Natural killer cell (primary cell): ENCODE results near the gene PIGS. TPM values are rescaled to one million over a fixed set of nuclear protein-coding genes. Genes with fewer than 3 reads are reported as not detected.

ENCODE experiments used
- ATAC-seq, 3 donors: fragments of 150-1000 bp in 2 of 3; fragments of 200-7000 bp in 1 of 3; cut with Tn5 transposase; 1 replicate in 1 of 3; 2 replicates in 2 of 3; pipeline ENCODE4 v1.10.0; 2021; ENCODE audit warnings: mild to moderate bottlenecking in 2 of 3, moderate library complexity in 2 of 3
- DNase-seq, 2 donors: peaks; one replicate each; pipeline versions ENCODE4 v3.0.0 to v3.0.0-alpha.2; 2013 to 2021; ENCODE audit warnings: mixed read lengths in 1 of 2
- H3K27ac ChIP-seq: one replicate; pipeline ENCODE4 v1.5.1; 2013; ENCODE audit warnings: mild to moderate bottlenecking, low read length
- H3K27me3 ChIP-seq: one replicate; pipeline ENCODE4 v1.6.1; 2013; ENCODE audit warnings: low read length; ENCODE audit not compliant: control insufficient read depth, insufficient read depth
- H3K36me3 ChIP-seq: one replicate; pipeline ENCODE4 v1.6.1; 2013; ENCODE audit warnings: low read length; ENCODE audit not compliant: control insufficient read depth, insufficient read depth
- H3K4me1 ChIP-seq: one replicate; pipeline ENCODE4 v1.6.1; 2013; ENCODE audit warnings: low read length; ENCODE audit not compliant: control insufficient read depth, insufficient read depth
- H3K4me3 ChIP-seq: one replicate; pipeline ENCODE4 v1.5.1; 2013; ENCODE audit warnings: low read length
- H3K9me3 ChIP-seq: one replicate; pipeline ENCODE4 v1.6.1; 2013; ENCODE audit warnings: low read length; ENCODE audit not compliant: control insufficient read depth, insufficient read depth
- H3K27ac Mint-ChIP-seq, 2 donors: one replicate each; pipeline ENCODE4 v1.8.0; 2022; ENCODE audit warnings: mild to moderate bottlenecking in 2 of 2, mixed read lengths in 2 of 2, moderate library complexity in 1 of 2
- H3K27me3 Mint-ChIP-seq, 2 donors: one replicate each; pipeline ENCODE4 v1.8.0; 2022; ENCODE audit warnings: low read depth in 2 of 2, mixed read lengths in 2 of 2
- H3K36me3 Mint-ChIP-seq: one replicate; pipeline ENCODE4 v1.8.0; 2022; ENCODE audit warnings: mixed read lengths
- H3K4me1 Mint-ChIP-seq, 2 donors: one replicate each; pipeline ENCODE4 v1.8.0; 2022; ENCODE audit warnings: mixed read lengths in 2 of 2
- H3K4me3 Mint-ChIP-seq: one replicate; pipeline ENCODE4 v1.8.0; 2022; ENCODE audit warnings: mild to moderate bottlenecking, moderate library complexity, mixed read lengths
- H3K9me3 Mint-ChIP-seq, 2 donors: one replicate each; pipeline ENCODE4 v1.8.0; 2022; ENCODE audit warnings: mixed read lengths in 2 of 2
- WGBS: methylation state at CpG from one replicate; pipeline ENCODE4 v1.1.7; 2013; ENCODE audit warnings: missing lambda C conversion rate; ENCODE audit not compliant: insufficient coverage; 5-methylcytosine and 5-hydroxymethylcytosine counted together
- intact Hi-C: fragments of 100-400 bp; cut with micrococcal nuclease; formaldehyde crosslinking; loops from one replicate; pipeline ENCODE4 v1.14.2; 2022
- total RNA-seq, 4 donors: library from RNA; stranded (reverse); fragments of 120-200 nt in 1 of 4; gene quantifications; one replicate each; pipeline versions ENCODE4 v1.2.3 to v1.2.4, GENCODE V29; 2013 to 2022
- TF ChIP-seq, protein P1 (sequence below): fragments of 200-600 bp; IDR thresholded peaks from one replicate; pipeline ENCODE4 v1.8.0; 2022; ENCODE audit warnings: antibody characterized with exemption

PIGS gene
- total RNA-seq, 3 donors from 2014 or later (not counting 1 experiment from before 2014, with no cell fraction given) = 88.3 to 95.3 (median 92.3) TPM

DNA sequence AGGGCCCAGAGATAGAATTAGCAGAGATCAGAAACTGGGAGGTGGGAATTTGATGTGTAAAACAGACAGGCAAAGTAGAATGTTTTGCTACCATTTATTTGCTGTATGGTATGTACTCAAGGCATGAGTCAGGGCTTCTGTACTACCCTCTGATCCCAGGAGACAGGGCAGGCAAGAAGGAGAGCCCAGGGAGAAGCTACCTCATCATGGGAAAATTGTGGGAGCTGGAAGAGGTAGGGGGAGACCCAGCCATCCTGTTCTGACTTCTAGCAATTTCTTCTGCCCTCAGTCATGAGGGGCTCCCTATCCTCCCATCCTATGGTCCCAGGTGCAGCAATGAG is 1.7 kb upstream of the PIGS start:
- H3K4me1 Mint-ChIP-seq = peaks cover 53 to 56% of the 10 kb centered on the region in 2 donors
- no peaks in the 10 kb centered on the region for H3K36me3 ChIP-seq
- no peak for DNase-seq
- H3K4me3 Mint-ChIP-seq = peak overlapping the region; percentile 96
- TF ChIP-seq, protein P1, sequence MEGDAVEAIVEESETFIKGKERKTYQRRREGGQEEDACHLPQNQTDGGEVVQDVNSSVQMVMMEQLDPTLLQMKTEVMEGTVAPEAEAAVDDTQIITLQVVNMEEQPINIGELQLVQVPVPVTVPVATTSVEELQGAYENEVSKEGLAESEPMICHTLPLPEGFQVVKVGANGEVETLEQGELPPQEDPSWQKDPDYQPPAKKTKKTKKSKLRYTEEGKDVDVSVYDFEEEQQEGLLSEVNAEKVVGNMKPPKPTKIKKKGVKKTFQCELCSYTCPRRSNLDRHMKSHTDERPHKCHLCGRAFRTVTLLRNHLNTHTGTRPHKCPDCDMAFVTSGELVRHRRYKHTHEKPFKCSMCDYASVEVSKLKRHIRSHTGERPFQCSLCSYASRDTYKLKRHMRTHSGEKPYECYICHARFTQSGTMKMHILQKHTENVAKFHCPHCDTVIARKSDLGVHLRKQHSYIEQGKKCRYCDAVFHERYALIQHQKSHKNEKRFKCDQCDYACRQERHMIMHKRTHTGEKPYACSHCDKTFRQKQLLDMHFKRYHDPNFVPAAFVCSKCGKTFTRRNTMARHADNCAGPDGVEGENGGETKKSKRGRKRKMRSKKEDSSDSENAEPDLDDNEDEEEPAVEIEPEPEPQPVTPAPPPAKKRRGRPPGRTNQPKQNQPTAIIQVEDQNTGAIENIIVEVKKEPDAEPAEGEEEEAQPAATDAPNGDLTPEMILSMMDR = no peak
- no peak overlapping the region for H3K27ac ChIP-seq
- intact Hi-C loops = no loop called here
- H3K27me3 ChIP-seq = no peaks in the 10 kb centered on the region
- ATAC-seq = no peak
- H3K9me3 Mint-ChIP-seq = no peaks in the 10 kb centered on the region
- H3K36me3 Mint-ChIP-seq = no peaks in the 10 kb centered on the region
- H3K27ac Mint-ChIP-seq = peak overlapping the region; percentile 88 to 91
- peaks cover 38% of the 10 kb centered on the region for H3K4me1 ChIP-seq
- no peak overlapping the region for H3K4me3 ChIP-seq
- H3K9me3 ChIP-seq = no peaks in the 10 kb centered on the region
- no peaks in the 10 kb centered on the region for H3K27me3 Mint-ChIP-seq

DNA sequence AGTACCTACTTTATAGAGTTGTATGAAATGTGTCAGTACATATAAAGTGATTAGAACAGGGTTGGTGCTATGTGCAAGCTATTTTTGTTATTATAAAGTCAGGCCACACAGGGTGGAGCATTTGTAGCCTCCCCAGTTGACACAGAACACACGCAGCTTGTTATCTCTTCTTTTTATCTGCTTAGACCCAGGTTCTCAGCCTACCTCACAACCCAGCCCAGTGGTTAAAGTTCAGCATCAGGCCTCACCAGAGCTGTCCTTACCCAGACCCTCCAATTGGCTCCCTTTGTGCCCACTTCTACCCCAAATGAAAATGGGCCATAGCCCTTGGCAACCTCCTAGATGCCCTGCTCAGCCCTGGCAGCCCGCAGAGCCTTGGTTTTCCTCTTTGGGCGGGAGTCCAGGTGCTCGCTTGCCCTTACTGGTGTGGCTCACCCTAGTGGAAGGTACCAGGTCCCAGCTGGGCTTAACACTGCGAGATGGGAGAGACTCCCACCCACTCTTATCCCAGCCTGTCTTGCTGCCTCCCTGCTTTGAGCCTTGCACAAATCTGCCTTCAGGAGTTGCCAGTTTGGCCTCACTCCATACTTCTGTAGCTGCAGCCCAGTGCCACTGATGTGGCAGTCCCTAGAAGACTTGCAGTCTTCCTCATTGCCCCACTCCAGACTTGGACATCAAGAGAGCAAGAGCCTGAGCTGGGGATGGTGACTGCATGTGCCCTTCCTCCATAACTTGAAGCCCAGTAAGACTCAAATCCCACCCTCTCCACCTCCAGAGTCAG is 1.1 kb upstream of the PIGS start:
- TF ChIP-seq, protein P1 = no peak
- DNase-seq (peak in 1 of 2 donors; percentile 25), ATAC-seq (no peak)
- Histone ChIP-seq H3K36me3 (no peaks in the 10 kb centered on the region), H3K4me1 (peaks cover 38% of the 10 kb centered on the region), H3K9me3 (no peaks in the 10 kb centered on the region), H3K27ac (peak overlapping the region; percentile 88), H3K27me3 (no peaks in the 10 kb centered on the region), H3K4me3 (peak overlapping the region; percentile 93)
- H3K9me3 Mint-ChIP-seq = no peaks in the 10 kb centered on the region
- peak overlapping the region; percentile 88 to 91 for H3K27ac Mint-ChIP-seq
- intact Hi-C loops = no loop called here
- peaks cover 59 to 62% of the 10 kb centered on the region in 2 donors for H3K4me1 Mint-ChIP-seq
- WGBS = 69% methylated on average over 5 of the region's 5 CpGs
- H3K36me3 Mint-ChIP-seq = no peaks in the 10 kb centered on the region
- H3K4me3 Mint-ChIP-seq = peak overlapping the region; percentile 96
- H3K27me3 Mint-ChIP-seq = no peaks in the 10 kb centered on the region

DNA sequence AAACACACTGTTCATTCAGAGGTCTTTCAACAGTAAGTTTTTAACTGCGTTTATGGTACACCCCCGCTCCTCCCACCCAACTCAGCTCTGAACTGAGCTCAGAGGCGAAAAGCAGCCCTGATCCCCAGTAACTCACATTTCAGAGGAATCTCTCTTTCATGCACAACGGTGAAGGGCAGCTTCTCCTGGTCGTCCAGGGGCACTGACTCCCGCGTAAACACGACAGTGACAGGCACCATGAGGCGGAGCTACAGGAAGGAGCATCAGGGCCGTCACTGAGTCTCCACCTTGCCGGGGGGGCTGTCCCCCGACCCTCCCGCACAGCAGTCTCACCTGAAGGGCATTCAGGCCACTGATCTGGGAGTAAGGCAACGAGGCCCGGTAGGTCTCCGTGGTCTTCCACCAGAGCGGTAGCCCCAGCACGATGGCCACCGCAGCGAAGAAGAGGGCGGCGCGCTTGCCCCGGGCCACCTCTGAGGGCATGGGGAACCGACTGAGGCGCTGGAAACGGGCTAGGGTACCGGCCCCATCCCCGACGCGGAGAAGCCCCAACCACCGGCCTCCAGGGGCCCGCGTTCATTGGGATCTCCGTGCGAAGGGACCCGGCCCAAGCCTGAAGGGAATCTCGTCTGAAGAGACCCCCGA is 486 bp downstream of the PIGS start:
- Mint-ChIP-seq H3K9me3 (no peaks in the 10 kb centered on the region), H3K4me3 (peak overlapping the region; percentile 96), H3K27me3 (no peaks in the 10 kb centered on the region), H3K36me3 (no peaks in the 10 kb centered on the region), H3K27ac (peak overlapping the region; percentile 88 to 91), H3K4me1 (peaks cover 48 to 51% of the 10 kb centered on the region in 2 donors)
- ATAC-seq (peak; percentile 32 to 63 (median 40)), DNase-seq (peak; percentile 40 to 69)
- Histone ChIP-seq H3K9me3 (no peaks in the 10 kb centered on the region), H3K27me3 (no peaks in the 10 kb centered on the region), H3K4me3 (peak overlapping the region; percentile 93), H3K4me1 (peaks cover 26% of the 10 kb centered on the region), H3K27ac (peak overlapping the region; percentile 88), H3K36me3 (no peaks in the 10 kb centered on the region)
- under 1% methylated on average over 39 of the region's 39 CpGs for WGBS
- TF ChIP-seq, protein P1 = no peak
- intact Hi-C loops = loop anchor here (2.0 kb wide), 1 partner anchor 22 kb away; no protein-coding TSS in a partner anchor
